ENCODE measurements around the gene NCLN.
"Not testable (repeated sequence)": the region's sequence is repeated elsewhere in the genome, so short reads cannot be mapped to it uniquely, and the experiment has no call there.

NCLN gene

GRCh38 chr19:3154957-3155736, 30.6 kb upstream of the NCLN start:
- DNase-seq, result no peak

- DNase-seq, result no peak
Measured at GRCh38 chr19:3157096-3157845, 28.5 kb upstream of the NCLN start.

- no peak for DNase-seq
Measured at GRCh38 chr19:3159565-3159964, 26.2 kb upstream of the NCLN start.

GRCh38 chr19:3160219-3160618, 25.5 kb upstream of the NCLN start:
- no peak for DNase-seq

- DNase-seq, result no peak
Measured at GRCh38 chr19:3161453-3161852, 24.3 kb upstream of the NCLN start.

- DNase-seq, result no peak
Measured at GRCh38 chr19:3162418-3163229, 23.1 kb upstream of the NCLN start.

- peak; percentile 39 to 47 for DNase-seq
Measured at GRCh38 chr19:3163230-3163886, 22.4 kb upstream of the NCLN start.

GRCh38 chr19:3163943-3164342, 21.8 kb upstream of the NCLN start:
- no peak for DNase-seq

GRCh38 chr19:3167533-3168272, 18.0 kb upstream of the NCLN start:
- no peak for DNase-seq

- DNase-seq, result no peak
Measured at GRCh38 chr19:3171894-3172672, 13.6 kb upstream of the NCLN start.

GRCh38 chr19:3172673-3173000, 13.1 kb upstream of the NCLN start:
- DNase-seq, result not testable (repeated sequence)

GRCh38 chr19:3175781-3176714, 9.7 kb upstream of the NCLN start:
- no peak for DNase-seq

- DNase-seq, result no peak
Measured at GRCh38 chr19:3176715-3177501, 8.8 kb upstream of the NCLN start.

- DNase-seq, result no peak
Measured at GRCh38 chr19:3178377-3178972, 7.3 kb upstream of the NCLN start, which contains the start of gene S1PR4. S1PR4 (plus strand) TSS chr19:3178769; CDS start chr19:3178793, 24 bp downstream.

- no peak for DNase-seq
Measured at GRCh38 chr19:3178973-3179738, 6.6 kb upstream of the NCLN start.

GRCh38 chr19:3179739-3180293, 5.9 kb upstream of the NCLN start:
- no peak for DNase-seq

- no peak for DNase-seq
Measured at GRCh38 chr19:3183721-3184641, 1.7 kb upstream of the NCLN start.

Data from SHP77 (cell line).